Natural killer cell (primary cell): ENCODE measurements around the gene ZG16B. TPM values are rescaled to one million over a fixed set of nuclear protein-coding genes. Genes with fewer than 3 reads are reported as not detected.

ENCODE experiments used
- ATAC-seq, 3 donors: fragments of 150-1000 bp in 2 of 3; fragments of 200-7000 bp in 1 of 3; cut with Tn5 transposase; 1 replicate in 1 of 3; 2 replicates in 2 of 3; pipeline ENCODE4 v1.10.0; 2021; ENCODE audit warnings: mild to moderate bottlenecking in 2 of 3, moderate library complexity in 2 of 3
- DNase-seq, 2 donors: peaks; one replicate each; pipeline versions ENCODE4 v3.0.0 to v3.0.0-alpha.2; 2013 to 2021; ENCODE audit warnings: mixed read lengths in 1 of 2
- H3K27ac ChIP-seq: one replicate; pipeline ENCODE4 v1.5.1; 2013; ENCODE audit warnings: mild to moderate bottlenecking, low read length
- H3K27me3 ChIP-seq: one replicate; pipeline ENCODE4 v1.6.1; 2013; ENCODE audit warnings: low read length; ENCODE audit not compliant: control insufficient read depth, insufficient read depth
- H3K36me3 ChIP-seq: one replicate; pipeline ENCODE4 v1.6.1; 2013; ENCODE audit warnings: low read length; ENCODE audit not compliant: control insufficient read depth, insufficient read depth
- H3K4me1 ChIP-seq: one replicate; pipeline ENCODE4 v1.6.1; 2013; ENCODE audit warnings: low read length; ENCODE audit not compliant: control insufficient read depth, insufficient read depth
- H3K4me3 ChIP-seq: one replicate; pipeline ENCODE4 v1.5.1; 2013; ENCODE audit warnings: low read length
- H3K9me3 ChIP-seq: one replicate; pipeline ENCODE4 v1.6.1; 2013; ENCODE audit warnings: low read length; ENCODE audit not compliant: control insufficient read depth, insufficient read depth
- H3K27ac Mint-ChIP-seq, 2 donors: one replicate each; pipeline ENCODE4 v1.8.0; 2022; ENCODE audit warnings: mild to moderate bottlenecking in 2 of 2, mixed read lengths in 2 of 2, moderate library complexity in 1 of 2
- H3K27me3 Mint-ChIP-seq, 2 donors: one replicate each; pipeline ENCODE4 v1.8.0; 2022; ENCODE audit warnings: low read depth in 2 of 2, mixed read lengths in 2 of 2
- H3K36me3 Mint-ChIP-seq: one replicate; pipeline ENCODE4 v1.8.0; 2022; ENCODE audit warnings: mixed read lengths
- H3K4me1 Mint-ChIP-seq, 2 donors: one replicate each; pipeline ENCODE4 v1.8.0; 2022; ENCODE audit warnings: mixed read lengths in 2 of 2
- H3K4me3 Mint-ChIP-seq: one replicate; pipeline ENCODE4 v1.8.0; 2022; ENCODE audit warnings: mild to moderate bottlenecking, moderate library complexity, mixed read lengths
- H3K9me3 Mint-ChIP-seq, 2 donors: one replicate each; pipeline ENCODE4 v1.8.0; 2022; ENCODE audit warnings: mixed read lengths in 2 of 2
- WGBS: methylation state at CpG from one replicate; pipeline ENCODE4 v1.1.7; 2013; ENCODE audit warnings: missing lambda C conversion rate; ENCODE audit not compliant: insufficient coverage; 5-methylcytosine and 5-hydroxymethylcytosine counted together
- intact Hi-C: fragments of 100-400 bp; cut with micrococcal nuclease; formaldehyde crosslinking; loops from one replicate; pipeline ENCODE4 v1.14.2; 2022
- total RNA-seq, 4 donors: library from RNA; stranded (reverse); fragments of 120-200 nt in 1 of 4; gene quantifications; one replicate each; pipeline versions ENCODE4 v1.2.3 to v1.2.4, GENCODE V29; 2013 to 2022
- TF ChIP-seq, protein P1 (sequence below): fragments of 200-600 bp; IDR thresholded peaks from one replicate; pipeline ENCODE4 v1.8.0; 2022; ENCODE audit warnings: antibody characterized with exemption

ZG16B gene
- total RNA-seq, 3 donors from 2014 or later (not counting 1 experiment from before 2014, with no cell fraction given) = 0.78 to 1.5 (median 1.1) TPM

DNA sequence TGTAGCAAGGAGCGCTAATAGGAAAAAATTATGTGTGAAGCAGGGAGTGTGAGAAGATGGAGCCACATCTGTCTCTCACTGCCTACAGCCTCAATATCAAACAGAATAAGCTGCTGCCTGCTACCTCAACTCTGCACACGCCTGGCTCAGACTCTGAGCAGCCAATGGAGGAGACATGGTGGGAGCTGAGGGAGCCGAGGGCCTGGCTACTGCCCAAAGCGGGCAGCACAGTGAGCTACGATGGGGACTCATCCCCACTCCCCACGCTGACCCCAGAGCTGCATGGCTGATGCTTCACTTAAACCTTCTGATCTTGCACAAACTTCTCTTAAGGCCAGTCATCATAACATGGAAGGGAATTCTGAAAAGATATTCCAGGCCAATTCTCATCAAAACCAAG is 41.8 kb downstream of the ZG16B start:
- Histone ChIP-seq H3K27me3 (no peaks in the 10 kb centered on the region), H3K4me3 (no peak overlapping the region), H3K27ac (no peak overlapping the region), H3K9me3 (no peaks in the 10 kb centered on the region), H3K4me1 (peaks cover 24% of the 10 kb centered on the region), H3K36me3 (no peaks in the 10 kb centered on the region)
- H3K36me3 Mint-ChIP-seq = no peaks in the 10 kb centered on the region
- no peak overlapping the region for H3K4me3 Mint-ChIP-seq
- ATAC-seq (no peak), DNase-seq (no peak)
- peaks cover 5 to 12% of the 10 kb centered on the region in 2 donors for H3K4me1 Mint-ChIP-seq
- no peaks in the 10 kb centered on the region for H3K9me3 Mint-ChIP-seq
- intact Hi-C loops = no loop called here
- TF ChIP-seq, protein P1, sequence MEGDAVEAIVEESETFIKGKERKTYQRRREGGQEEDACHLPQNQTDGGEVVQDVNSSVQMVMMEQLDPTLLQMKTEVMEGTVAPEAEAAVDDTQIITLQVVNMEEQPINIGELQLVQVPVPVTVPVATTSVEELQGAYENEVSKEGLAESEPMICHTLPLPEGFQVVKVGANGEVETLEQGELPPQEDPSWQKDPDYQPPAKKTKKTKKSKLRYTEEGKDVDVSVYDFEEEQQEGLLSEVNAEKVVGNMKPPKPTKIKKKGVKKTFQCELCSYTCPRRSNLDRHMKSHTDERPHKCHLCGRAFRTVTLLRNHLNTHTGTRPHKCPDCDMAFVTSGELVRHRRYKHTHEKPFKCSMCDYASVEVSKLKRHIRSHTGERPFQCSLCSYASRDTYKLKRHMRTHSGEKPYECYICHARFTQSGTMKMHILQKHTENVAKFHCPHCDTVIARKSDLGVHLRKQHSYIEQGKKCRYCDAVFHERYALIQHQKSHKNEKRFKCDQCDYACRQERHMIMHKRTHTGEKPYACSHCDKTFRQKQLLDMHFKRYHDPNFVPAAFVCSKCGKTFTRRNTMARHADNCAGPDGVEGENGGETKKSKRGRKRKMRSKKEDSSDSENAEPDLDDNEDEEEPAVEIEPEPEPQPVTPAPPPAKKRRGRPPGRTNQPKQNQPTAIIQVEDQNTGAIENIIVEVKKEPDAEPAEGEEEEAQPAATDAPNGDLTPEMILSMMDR = no peak
- 87% methylated on average over 6 of the region's 6 CpGs for WGBS
- no peaks in the 10 kb centered on the region for H3K27me3 Mint-ChIP-seq
- no peak overlapping the region for H3K27ac Mint-ChIP-seq

DNA sequence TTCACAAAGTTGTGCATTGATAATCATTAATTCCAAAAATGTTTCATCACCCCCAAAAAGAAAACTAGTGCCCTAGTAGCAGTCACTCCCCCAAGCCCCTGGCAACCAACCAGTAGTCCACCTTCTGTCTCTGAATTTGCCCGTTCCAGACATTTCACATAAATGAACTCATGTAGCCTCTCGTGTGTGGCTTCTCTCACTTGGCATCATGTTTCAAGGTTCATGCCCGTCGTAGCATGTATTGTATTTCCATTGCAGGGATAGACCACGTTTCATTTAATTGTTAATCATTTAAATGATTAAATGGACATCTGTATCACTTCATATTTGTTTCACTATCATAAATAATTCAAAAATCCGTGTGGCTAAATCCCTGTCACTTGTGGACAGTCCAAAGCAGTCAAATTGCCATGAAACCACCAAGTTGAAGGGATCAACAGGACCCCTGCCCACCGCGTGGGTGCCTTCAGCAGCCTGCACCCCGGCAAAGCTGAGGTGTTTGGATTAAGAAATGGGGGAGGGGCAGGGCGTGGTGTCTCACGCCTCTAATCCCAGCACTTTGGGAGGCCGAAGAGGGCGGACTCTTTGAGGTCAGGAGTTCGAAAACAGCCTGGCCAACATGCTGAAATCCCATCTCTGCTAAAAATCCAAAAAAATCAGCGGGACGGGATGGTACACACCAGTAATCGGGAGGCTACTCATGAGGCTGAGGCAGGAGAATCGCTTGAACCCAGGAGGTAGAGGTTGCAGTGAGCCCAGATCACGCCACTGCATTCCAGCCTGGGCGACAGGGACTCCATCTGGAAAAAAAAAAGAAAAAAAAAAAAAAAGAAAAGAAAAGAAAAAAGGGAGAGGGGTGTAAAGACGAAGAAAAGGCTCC is 44.2 kb downstream of the ZG16B start:
- no peak for DNase-seq
- no peaks in the 10 kb centered on the region for H3K27me3 Mint-ChIP-seq
- TF ChIP-seq, protein P1 = no peak
- no peaks in the 10 kb centered on the region for H3K4me1 Mint-ChIP-seq
- no peak for ATAC-seq
- no peaks in the 10 kb centered on the region for H3K9me3 ChIP-seq
- 74% methylated on average over 21 of the region's 21 CpGs for WGBS
- no peak overlapping the region for H3K4me3 Mint-ChIP-seq
- no peak overlapping the region for H3K27ac ChIP-seq
- no peaks in the 10 kb centered on the region for H3K36me3 ChIP-seq
- no peaks in the 10 kb centered on the region for H3K9me3 Mint-ChIP-seq
- H3K36me3 Mint-ChIP-seq = no peaks in the 10 kb centered on the region
- H3K4me1 ChIP-seq = peaks cover 10% of the 10 kb centered on the region
- no peak overlapping the region for H3K4me3 ChIP-seq
- intact Hi-C loops = loop anchor here (2.0 kb wide), 1 partner anchor 45 kb away; no protein-coding TSS in a partner anchor
- H3K27me3 ChIP-seq = no peaks in the 10 kb centered on the region
- H3K27ac Mint-ChIP-seq = no peak overlapping the region

DNA sequence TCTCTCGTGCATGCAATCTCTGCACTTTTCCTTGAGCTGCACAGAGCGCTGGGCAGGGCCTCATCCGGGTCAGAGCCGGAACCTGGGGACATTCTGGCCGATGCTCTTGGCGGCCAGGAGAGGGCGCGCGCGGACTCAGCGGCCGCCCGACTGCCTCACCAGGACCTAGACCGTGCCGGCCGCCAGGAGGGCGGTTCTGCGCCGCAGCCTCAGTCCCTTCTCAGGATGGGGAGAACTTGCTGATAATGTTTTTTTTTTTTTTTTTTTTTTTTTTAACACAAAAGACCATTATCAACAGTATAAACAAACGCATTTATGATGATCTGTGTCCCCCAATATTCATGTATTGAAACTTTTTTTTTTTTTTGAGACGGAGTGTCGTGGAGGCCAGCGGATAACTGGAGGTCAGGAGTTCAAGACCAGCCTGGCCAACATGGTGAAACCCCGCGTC is 44.8 kb downstream of the ZG16B start:
- H3K9me3 Mint-ChIP-seq = no peaks in the 10 kb centered on the region
- H3K36me3 Mint-ChIP-seq = no peaks in the 10 kb centered on the region
- TF ChIP-seq, protein P1 = peak; percentile 90
- H3K9me3 ChIP-seq = no peaks in the 10 kb centered on the region
- no peak overlapping the region for H3K4me3 Mint-ChIP-seq
- DNase-seq (peak; percentile 60 to 87), ATAC-seq (peak; percentile 98 to 100 (median 100))
- H3K27ac Mint-ChIP-seq = no peak overlapping the region
- no peaks in the 10 kb centered on the region for H3K27me3 ChIP-seq
- H3K36me3 ChIP-seq = no peaks in the 10 kb centered on the region
- H3K4me1 Mint-ChIP-seq = no peaks in the 10 kb centered on the region
- intact Hi-C loops = loop anchor here (2.0 kb wide), 1 partner anchor 44 kb away; no protein-coding TSS in a partner anchor
- H3K4me1 ChIP-seq = peaks cover 10% of the 10 kb centered on the region
- no peak overlapping the region for H3K27ac ChIP-seq
- H3K4me3 ChIP-seq = no peak overlapping the region
- no peaks in the 10 kb centered on the region for H3K27me3 Mint-ChIP-seq
- WGBS = 17% methylated on average over 19 of the region's 25 CpGs
